ENCODE results near the gene IQUB.

DNA sequence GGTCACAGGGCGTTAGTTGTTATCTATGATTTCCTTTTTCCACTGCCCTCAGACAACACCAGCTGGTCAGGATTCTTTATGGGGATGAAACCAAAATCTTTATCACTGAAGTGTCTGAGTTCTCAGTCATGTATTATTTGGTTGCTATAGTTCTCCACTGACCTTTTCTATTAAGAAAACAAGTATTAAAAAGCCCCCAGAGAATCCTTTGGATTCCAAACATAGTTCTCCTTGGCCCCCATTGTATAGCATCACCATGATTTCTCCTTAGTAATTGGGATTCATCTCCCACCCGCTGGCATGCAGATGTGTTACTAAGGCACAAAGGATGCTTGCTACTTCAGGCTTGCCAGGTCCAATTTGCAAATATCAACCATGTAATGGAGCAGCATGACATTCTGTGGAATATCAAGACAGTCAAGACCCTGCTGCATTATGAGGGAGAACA lies 94.3 kb downstream of the IQUB start:
- TF ChIP-seq, protein P1, sequence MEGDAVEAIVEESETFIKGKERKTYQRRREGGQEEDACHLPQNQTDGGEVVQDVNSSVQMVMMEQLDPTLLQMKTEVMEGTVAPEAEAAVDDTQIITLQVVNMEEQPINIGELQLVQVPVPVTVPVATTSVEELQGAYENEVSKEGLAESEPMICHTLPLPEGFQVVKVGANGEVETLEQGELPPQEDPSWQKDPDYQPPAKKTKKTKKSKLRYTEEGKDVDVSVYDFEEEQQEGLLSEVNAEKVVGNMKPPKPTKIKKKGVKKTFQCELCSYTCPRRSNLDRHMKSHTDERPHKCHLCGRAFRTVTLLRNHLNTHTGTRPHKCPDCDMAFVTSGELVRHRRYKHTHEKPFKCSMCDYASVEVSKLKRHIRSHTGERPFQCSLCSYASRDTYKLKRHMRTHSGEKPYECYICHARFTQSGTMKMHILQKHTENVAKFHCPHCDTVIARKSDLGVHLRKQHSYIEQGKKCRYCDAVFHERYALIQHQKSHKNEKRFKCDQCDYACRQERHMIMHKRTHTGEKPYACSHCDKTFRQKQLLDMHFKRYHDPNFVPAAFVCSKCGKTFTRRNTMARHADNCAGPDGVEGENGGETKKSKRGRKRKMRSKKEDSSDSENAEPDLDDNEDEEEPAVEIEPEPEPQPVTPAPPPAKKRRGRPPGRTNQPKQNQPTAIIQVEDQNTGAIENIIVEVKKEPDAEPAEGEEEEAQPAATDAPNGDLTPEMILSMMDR (conservative IDR thresholded peaks at IDR 0.05 in 1 of 2, IDR thresholded peaks at IDR 0.05 in 1 of 2; ENCODE audit: extremely low read depth in 1 of 2, insufficient read depth in 1 of 2, low read depth in 1 of 2, low read length in 2 of 2) = no peak
- TF ChIP-seq EZH2 (IDR thresholded peaks at IDR 0.05; ENCODE audit: borderline replicate concordance, low read length) = no peak

Data from mammary epithelial cell (primary cell).